ENCODE data around the gene CCDC13.

GRCh38 chr3:42741796-42742195 is 31.3 kb downstream of the CCDC13 start:
- no peak for TF ChIP-seq CTCF (IDR thresholded peaks at IDR 0.05)
- no peak for TF ChIP-seq POLR2A (IDR thresholded peaks at IDR 0.05)
